HFFc6 (cell line): ENCODE measurements around the gene TDRD9. TPM values are rescaled to one million over a fixed set of nuclear protein-coding genes. Genes with fewer than 3 reads are reported as not detected.

ENCODE experiments used
- DNase-seq: peaks from one replicate; pipeline ENCODE4 v3.0.0-alpha.2; 2018
- H3K27ac Mint-ChIP-seq: 2 replicates; pipeline ENCODE4 v1.8.0; 2020; ENCODE audit warnings: mild to moderate bottlenecking, mixed read lengths
- H3K27me3 Mint-ChIP-seq: 2 replicates; pipeline ENCODE4 v1.8.0; 2021; ENCODE audit warnings: mild to moderate bottlenecking, moderate library complexity, mixed read lengths; ENCODE audit not compliant: insufficient read depth
- H3K36me3 Mint-ChIP-seq: 2 replicates; pipeline ENCODE4 v1.8.0; 2021; ENCODE audit warnings: low read depth, mixed read lengths
- H3K4me1 Mint-ChIP-seq: 2 replicates; pipeline ENCODE4 v1.8.0; 2020; ENCODE audit warnings: low read depth, mixed read lengths
- H3K4me3 Mint-ChIP-seq: 2 replicates; pipeline ENCODE4 v1.8.0; 2020; ENCODE audit warnings: mild to moderate bottlenecking, moderate library complexity, mixed read lengths
- H3K9me3 Mint-ChIP-seq: 2 replicates; pipeline ENCODE4 v1.8.0; 2020; ENCODE audit warnings: mild to moderate bottlenecking, mixed read lengths
- CTCF ChIP-seq: fragments of 200-600 bp; sonication (generic); IDR thresholded peaks from 2 replicates; pipeline ENCODE4 v1.5.0; 2021; ENCODE audit warnings: antibody characterized with exemption, mild to moderate bottlenecking
- total RNA-seq, 6 experiments: library from RNA; stranded (reverse); fragmentation: NEBNext Ultra II Directional; extraction: Animal tissue kit (Norgen Biotek cat#: 25700); gene quantifications; 2 replicates in 1 of 6; 3 replicates in 5 of 6; pipeline ENCODE4 v1.2.3, GENCODE V29; 2021

The TDRD9 gene
- total RNA-seq, 6 experiments from 2014 or later = not detected

- H3K4me1 Mint-ChIP-seq = no peaks in the 10 kb centered on the region
These were observed 119.5 kb downstream of the TDRD9 start for GRCh38 chr14:104047761-104048160.

GRCh38 chr14:104048758-104049507 is 120.7 kb downstream of the TDRD9 start:
- DNase-seq = peak; percentile 36

More at GRCh38 chr14:104047761-104048160, 119.5 kb downstream of the TDRD9 start:
- Mint-ChIP-seq H3K4me3 (no peak overlapping the region), H3K27ac (no peak overlapping the region), H3K9me3 (no peaks in the 10 kb centered on the region), H3K27me3 (peaks cover 9% of the 10 kb centered on the region), H3K36me3 (no peaks in the 10 kb centered on the region)
- TF ChIP-seq CTCF = no peak
- DNase-seq = no peak

GRCh38 chr14:104049576-104050240 is 121.5 kb downstream of the TDRD9 start:
- Mint-ChIP-seq H3K4me3 (no peak overlapping the region), H3K27me3 (peaks cover 13% of the 10 kb centered on the region), H3K36me3 (no peaks in the 10 kb centered on the region), H3K9me3 (no peaks in the 10 kb centered on the region), H3K4me1 (no peaks in the 10 kb centered on the region), H3K27ac (no peak overlapping the region)
- TF ChIP-seq CTCF = no peak
- no peak for DNase-seq

More at GRCh38 chr14:104048758-104049507, 120.7 kb downstream of the TDRD9 start:
- H3K27me3 Mint-ChIP-seq = peaks cover 11% of the 10 kb centered on the region
- no peaks in the 10 kb centered on the region for H3K36me3 Mint-ChIP-seq
- no peak overlapping the region for H3K27ac Mint-ChIP-seq
- no peaks in the 10 kb centered on the region for H3K4me1 Mint-ChIP-seq
- TF ChIP-seq CTCF = no peak
- no peaks in the 10 kb centered on the region for H3K9me3 Mint-ChIP-seq
- no peak overlapping the region for H3K4me3 Mint-ChIP-seq

- Mint-ChIP-seq H3K4me3 (no peak overlapping the region), H3K27me3 (peaks cover 22% of the 10 kb centered on the region), H3K4me1 (no peaks in the 10 kb centered on the region), H3K27ac (no peak overlapping the region), H3K9me3 (no peaks in the 10 kb centered on the region), H3K36me3 (no peaks in the 10 kb centered on the region)
- DNase-seq = no peak
- TF ChIP-seq CTCF = no peak
These were observed 123.0 kb downstream of the TDRD9 start for GRCh38 chr14:104051092-104051813.

GRCh38 chr14:104054222-104054905 is 126.1 kb downstream of the TDRD9 start:
- Mint-ChIP-seq H3K27ac (no peak overlapping the region), H3K9me3 (no peaks in the 10 kb centered on the region), H3K27me3 (peaks cover 16% of the 10 kb centered on the region), H3K4me1 (no peaks in the 10 kb centered on the region), H3K4me3 (no peak overlapping the region), H3K36me3 (no peaks in the 10 kb centered on the region)
- no peak for TF ChIP-seq CTCF
- DNase-seq = no peak
